ENCODE results near the gene ADCYAP1.
"Not testable (repeated sequence)": the region's sequence is repeated elsewhere in the genome, so short reads cannot be mapped to it uniquely, and the experiment has no call there.

The ADCYAP1 gene

DNA sequence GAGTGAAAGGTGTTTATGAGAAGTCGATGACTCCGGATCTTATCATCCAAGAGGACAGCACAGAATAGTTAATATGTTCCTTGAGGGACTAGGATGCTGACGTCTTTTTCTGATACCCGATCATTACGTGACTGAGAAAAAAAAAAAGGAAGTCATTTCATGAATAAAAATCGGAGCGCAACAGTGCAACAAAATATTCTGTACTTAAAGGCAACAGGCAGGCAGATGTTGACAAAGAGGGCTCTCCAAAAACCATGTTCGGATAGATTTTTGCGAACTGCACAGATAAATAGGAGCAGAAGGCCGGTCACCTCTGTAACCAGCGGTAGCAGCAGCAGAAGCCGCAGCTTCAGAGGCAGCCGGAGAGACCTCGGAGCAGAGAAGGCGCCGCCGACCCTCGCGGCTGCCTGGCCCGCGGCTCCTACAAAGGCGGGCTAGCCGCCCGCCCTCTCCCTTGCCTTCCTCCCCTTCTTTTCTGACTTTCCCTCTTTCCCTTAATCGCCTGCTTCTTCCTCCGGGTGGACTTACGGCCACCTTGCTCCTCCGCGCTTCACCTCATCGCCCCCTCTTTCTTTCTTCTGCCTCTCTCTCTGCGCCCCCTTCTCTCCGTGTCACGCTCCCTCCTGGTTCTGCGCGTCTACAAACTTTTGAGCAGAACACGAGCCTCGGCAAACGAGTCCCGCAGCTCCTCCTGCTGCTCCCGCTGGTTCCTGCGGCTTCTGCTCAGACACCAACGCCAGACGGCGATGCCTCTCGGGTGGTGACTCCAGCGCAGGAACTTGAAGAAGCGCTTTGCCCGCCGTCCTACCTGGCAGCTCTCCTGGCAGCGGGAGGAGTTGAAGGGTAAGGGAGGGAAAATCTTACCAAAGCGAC, at the start of gene ADCYAP1:
ADCYAP1 (plus strand) TSS at position 654 of the 873 bp plus-strand sequence. CDS start 516 bp downstream, outside the sequence.
- H3K27me3 ChIP-seq (ENCODE audit: low read depth, low read length), result peaks cover 53% of the 10 kb centered on the region
- peaks cover 0 to 50% of the 10 kb centered on the region in 2 donors for H3K4me1 ChIP-seq (ENCODE audit: control insufficient read depth in 1 of 2, insufficient read depth in 2 of 2, low read length in 2 of 2)

DNA sequence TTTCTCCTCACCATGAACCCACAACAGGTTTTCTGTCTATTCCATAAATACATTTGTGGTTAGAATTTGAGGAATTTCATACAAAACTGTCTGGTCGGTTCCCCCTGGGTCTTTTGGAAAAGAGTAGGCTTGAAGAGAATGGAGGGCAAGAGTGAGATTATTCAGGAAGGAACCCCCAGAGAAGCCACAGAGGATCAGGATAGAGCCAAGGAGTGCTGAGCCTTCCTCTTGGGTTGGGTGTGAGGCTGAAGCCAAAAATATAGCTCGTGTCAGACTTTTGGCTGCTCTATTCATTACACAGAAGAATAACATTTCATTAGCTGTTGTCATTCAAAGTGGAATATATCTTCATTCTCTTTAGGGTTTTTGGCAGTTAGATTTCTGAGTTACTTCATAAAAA, 46.7 kb upstream of the ADCYAP1 start:
- H3K36me3 ChIP-seq (ENCODE audit: control insufficient read depth in 1 of 2, insufficient read depth in 2 of 2, low read length in 2 of 2), result no peaks in the 10 kb centered on the region
- H3K9me3 ChIP-seq (ENCODE audit: control insufficient read depth in 1 of 2, low read length in 2 of 2), result no peaks in the 10 kb centered on the region
- H3K4me3 ChIP-seq (ENCODE audit: low read depth in 1 of 2, low read length in 2 of 2), result no peak overlapping the region
- no peak overlapping the region for H3K27ac ChIP-seq (ENCODE audit: low read length)
- H3K27me3 ChIP-seq (ENCODE audit: low read depth, low read length), result no peaks in the 10 kb centered on the region
- H3K4me1 ChIP-seq (ENCODE audit: control insufficient read depth in 1 of 2, insufficient read depth in 2 of 2, low read length in 2 of 2), result no peaks in the 10 kb centered on the region

More for the DNA sequence above, at the start of gene ADCYAP1:
- Histone ChIP-seq H3K36me3 (ENCODE audit: control insufficient read depth in 1 of 2, insufficient read depth in 2 of 2, low read length in 2 of 2) (no peaks in the 10 kb centered on the region), H3K9me3 (ENCODE audit: control insufficient read depth in 1 of 2, low read length in 2 of 2) (no peaks in the 10 kb centered on the region), H3K4me3 (ENCODE audit: low read depth in 1 of 2, low read length in 2 of 2) (no peak within 1 kb of the TSS), H3K27ac (ENCODE audit: low read length) (no peak within 1 kb of the TSS)

GRCh38 chr18:864872-865273, 39.8 kb upstream of the ADCYAP1 start:
- Histone ChIP-seq H3K4me3 (ENCODE audit: low read depth in 1 of 2, low read length in 2 of 2) (no peak overlapping the region), H3K27me3 (ENCODE audit: low read depth, low read length) (no peaks in the 10 kb centered on the region)

DNA sequence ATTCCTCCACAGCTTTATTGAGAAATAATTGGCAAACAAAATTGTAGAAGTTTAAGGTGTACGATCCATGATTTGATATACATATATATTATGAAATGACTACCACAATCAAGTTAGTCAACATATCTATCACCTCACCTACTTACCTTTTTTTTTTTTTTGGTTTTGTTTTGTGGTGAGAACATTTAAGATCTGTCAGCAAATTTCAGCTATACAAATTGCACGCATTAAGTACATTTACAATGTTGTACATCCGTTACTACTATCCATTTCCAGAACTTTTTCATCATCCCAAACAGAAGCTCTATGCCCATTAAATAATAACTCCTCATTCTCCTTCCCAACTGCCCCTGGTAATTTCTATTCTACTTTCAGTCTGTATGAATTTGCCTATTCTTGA, 37.4 kb upstream of the ADCYAP1 start:
- no peaks in the 10 kb centered on the region for H3K36me3 ChIP-seq (ENCODE audit: control insufficient read depth in 1 of 2, insufficient read depth in 2 of 2, low read length in 2 of 2)
- no peaks in the 10 kb centered on the region for H3K9me3 ChIP-seq (ENCODE audit: control insufficient read depth in 1 of 2, low read length in 2 of 2)
- no peaks in the 10 kb centered on the region for H3K27me3 ChIP-seq (ENCODE audit: low read depth, low read length)
- no peak overlapping the region for H3K4me3 ChIP-seq (ENCODE audit: low read depth in 1 of 2, low read length in 2 of 2)
- no peak overlapping the region for H3K27ac ChIP-seq (ENCODE audit: low read length)
- H3K4me1 ChIP-seq (ENCODE audit: control insufficient read depth in 1 of 2, insufficient read depth in 2 of 2, low read length in 2 of 2), result no peaks in the 10 kb centered on the region

More at GRCh38 chr18:864872-865273, 39.8 kb upstream of the ADCYAP1 start:
- Histone ChIP-seq H3K27ac (ENCODE audit: low read length) (no peak overlapping the region), H3K4me1 (ENCODE audit: control insufficient read depth in 1 of 2, insufficient read depth in 2 of 2, low read length in 2 of 2) (no peaks in the 10 kb centered on the region), H3K9me3 (ENCODE audit: control insufficient read depth in 1 of 2, low read length in 2 of 2) (no peaks in the 10 kb centered on the region), H3K36me3 (ENCODE audit: control insufficient read depth in 1 of 2, insufficient read depth in 2 of 2, low read length in 2 of 2) (no peaks in the 10 kb centered on the region)

DNA sequence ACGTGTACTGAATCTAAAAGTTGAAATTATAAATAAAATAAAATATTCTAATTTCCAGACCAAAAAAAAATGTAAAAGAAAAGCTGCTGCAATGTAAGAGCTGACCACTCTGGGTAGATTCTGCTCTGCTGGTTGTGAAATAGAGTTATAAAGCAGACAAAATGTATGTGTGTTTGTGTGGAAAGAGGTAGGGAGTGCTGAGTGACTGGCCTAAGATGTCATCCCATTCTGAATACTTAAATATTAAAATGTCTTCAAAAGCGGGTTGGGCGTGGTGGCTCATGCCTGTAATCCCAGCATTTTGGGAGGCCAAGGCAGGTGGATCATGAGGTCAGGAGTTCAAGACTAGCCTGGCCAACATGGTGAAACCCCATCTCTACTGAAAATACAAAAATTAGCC, 31.2 kb upstream of the ADCYAP1 start:
- H3K27me3 ChIP-seq (ENCODE audit: low read depth, low read length); H3K36me3 ChIP-seq (ENCODE audit: control insufficient read depth in 1 of 2, insufficient read depth in 2 of 2, low read length in 2 of 2); H3K9me3 ChIP-seq (ENCODE audit: control insufficient read depth in 1 of 2, low read length in 2 of 2); H3K4me1 ChIP-seq (ENCODE audit: control insufficient read depth in 1 of 2, insufficient read depth in 2 of 2, low read length in 2 of 2); H3K27ac ChIP-seq (ENCODE audit: low read length); H3K4me3 ChIP-seq (ENCODE audit: low read depth in 1 of 2, low read length in 2 of 2): not testable (repeated sequence)

DNA sequence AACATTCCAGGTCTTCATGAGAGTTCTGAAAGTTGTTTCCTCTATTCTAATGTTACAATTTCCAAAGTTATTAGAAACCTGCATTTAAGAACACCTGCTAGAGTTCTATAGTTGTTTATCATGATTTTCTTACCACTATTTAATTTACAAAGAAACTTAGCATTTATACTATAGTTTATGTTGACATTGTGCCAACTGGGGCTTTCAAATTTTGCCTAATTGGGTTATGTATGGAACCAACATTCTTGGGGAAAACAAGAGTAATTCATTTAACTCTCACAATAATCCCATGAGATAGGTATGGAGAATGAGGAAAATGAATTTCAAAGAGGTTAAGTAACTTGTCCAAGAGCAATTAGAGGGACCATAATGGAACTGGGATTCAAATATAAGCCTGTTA, 28.8 kb upstream of the ADCYAP1 start:
- Histone ChIP-seq H3K27me3 (ENCODE audit: low read depth, low read length) (no peaks in the 10 kb centered on the region), H3K9me3 (ENCODE audit: control insufficient read depth in 1 of 2, low read length in 2 of 2) (no peaks in the 10 kb centered on the region), H3K4me3 (ENCODE audit: low read depth in 1 of 2, low read length in 2 of 2) (no peak overlapping the region), H3K27ac (ENCODE audit: low read length) (no peak overlapping the region), H3K36me3 (ENCODE audit: control insufficient read depth in 1 of 2, insufficient read depth in 2 of 2, low read length in 2 of 2) (no peaks in the 10 kb centered on the region), H3K4me1 (ENCODE audit: control insufficient read depth in 1 of 2, insufficient read depth in 2 of 2, low read length in 2 of 2) (no peaks in the 10 kb centered on the region)

DNA sequence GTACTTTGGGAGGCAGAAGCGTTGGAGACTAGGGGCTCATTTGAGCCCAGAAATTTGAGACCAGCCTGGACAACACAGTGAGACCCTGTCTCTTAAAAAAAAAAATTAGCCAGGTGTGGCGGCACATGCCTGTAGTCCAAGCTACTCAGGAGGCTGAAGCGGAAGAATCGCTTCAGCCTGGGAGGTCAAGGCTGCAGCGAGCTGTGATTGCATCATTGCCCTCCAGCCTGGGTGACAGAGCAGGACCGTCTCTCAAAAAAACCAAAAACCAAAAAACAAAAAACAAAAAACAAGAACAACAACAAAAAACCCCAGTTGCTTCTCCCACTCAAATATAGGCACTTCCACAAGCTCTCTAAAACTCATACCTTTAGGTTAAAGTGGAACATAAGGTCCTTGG, 27.4 kb upstream of the ADCYAP1 start:
- Histone ChIP-seq H3K4me1 (ENCODE audit: control insufficient read depth in 1 of 2, insufficient read depth in 2 of 2, low read length in 2 of 2) (no peaks in the 10 kb centered on the region), H3K9me3 (ENCODE audit: control insufficient read depth in 1 of 2, low read length in 2 of 2) (no peaks in the 10 kb centered on the region), H3K27ac (ENCODE audit: low read length) (no peak overlapping the region), H3K4me3 (ENCODE audit: low read depth in 1 of 2, low read length in 2 of 2) (no peak overlapping the region), H3K27me3 (ENCODE audit: low read depth, low read length) (no peaks in the 10 kb centered on the region), H3K36me3 (ENCODE audit: control insufficient read depth in 1 of 2, insufficient read depth in 2 of 2, low read length in 2 of 2) (no peaks in the 10 kb centered on the region)

DNA sequence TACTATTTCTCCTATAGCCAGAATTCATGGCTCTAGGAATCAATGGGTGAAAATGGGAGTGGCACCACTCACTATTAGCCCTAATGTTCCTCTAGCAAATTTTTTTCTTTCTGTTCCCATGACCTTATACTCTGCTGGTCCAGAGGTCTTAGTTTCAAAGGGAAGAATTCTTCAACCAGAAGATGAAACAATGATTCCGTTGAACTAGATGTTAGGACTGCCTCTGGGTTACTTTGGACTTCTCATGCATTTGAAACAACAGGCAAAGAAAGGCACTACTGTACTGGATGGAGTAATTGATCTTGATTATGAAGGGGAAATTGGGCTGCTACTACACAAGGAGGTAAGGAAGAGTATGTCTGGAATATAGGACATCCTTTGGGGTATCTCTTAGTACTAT, 18.6 kb upstream of the ADCYAP1 start:
- Histone ChIP-seq H3K36me3 (ENCODE audit: control insufficient read depth in 1 of 2, insufficient read depth in 2 of 2, low read length in 2 of 2) (no peaks in the 10 kb centered on the region), H3K27me3 (ENCODE audit: low read depth, low read length) (no peaks in the 10 kb centered on the region), H3K4me3 (ENCODE audit: low read depth in 1 of 2, low read length in 2 of 2) (no peak overlapping the region), H3K9me3 (ENCODE audit: control insufficient read depth in 1 of 2, low read length in 2 of 2) (no peaks in the 10 kb centered on the region), H3K27ac (ENCODE audit: low read length) (no peak overlapping the region), H3K4me1 (ENCODE audit: control insufficient read depth in 1 of 2, insufficient read depth in 2 of 2, low read length in 2 of 2) (no peaks in the 10 kb centered on the region)

DNA sequence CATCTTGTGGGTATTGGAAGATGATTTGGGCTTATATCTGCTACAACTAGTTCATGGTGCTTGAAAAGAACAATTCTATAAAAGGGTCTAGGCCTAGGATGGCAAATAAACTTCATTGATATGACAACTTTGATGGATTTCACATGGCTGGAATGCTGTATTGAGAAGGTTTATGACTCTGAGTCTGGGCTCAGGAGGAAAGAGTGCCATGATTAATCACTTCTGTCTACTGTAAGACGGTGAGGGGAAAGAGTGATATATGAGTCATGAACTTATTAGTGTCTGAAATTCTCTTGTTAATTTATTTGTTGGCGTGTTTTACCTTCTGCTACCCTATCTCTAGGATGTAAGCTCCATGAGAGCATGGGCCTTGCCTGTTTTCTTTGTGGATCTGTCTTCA, 17.0 kb upstream of the ADCYAP1 start:
- no peaks in the 10 kb centered on the region for H3K27me3 ChIP-seq (ENCODE audit: low read depth, low read length)
- H3K36me3 ChIP-seq (ENCODE audit: control insufficient read depth in 1 of 2, insufficient read depth in 2 of 2, low read length in 2 of 2), result no peaks in the 10 kb centered on the region
- H3K9me3 ChIP-seq (ENCODE audit: control insufficient read depth in 1 of 2, low read length in 2 of 2), result no peaks in the 10 kb centered on the region
- H3K4me1 ChIP-seq (ENCODE audit: control insufficient read depth in 1 of 2, insufficient read depth in 2 of 2, low read length in 2 of 2), result no peaks in the 10 kb centered on the region
- H3K27ac ChIP-seq (ENCODE audit: low read length), result no peak overlapping the region
- H3K4me3 ChIP-seq (ENCODE audit: low read depth in 1 of 2, low read length in 2 of 2), result no peak overlapping the region

GRCh38 chr18:892316-892715, 12.4 kb upstream of the ADCYAP1 start:
- H3K9me3 ChIP-seq (ENCODE audit: control insufficient read depth in 1 of 2, low read length in 2 of 2), result no peaks in the 10 kb centered on the region
- no peak overlapping the region for H3K4me3 ChIP-seq (ENCODE audit: low read depth in 1 of 2, low read length in 2 of 2)
- H3K27me3 ChIP-seq (ENCODE audit: low read depth, low read length), result no peaks in the 10 kb centered on the region

GRCh38 chr18:896315-896714, 8.4 kb upstream of the ADCYAP1 start:
- no peaks in the 10 kb centered on the region for H3K4me1 ChIP-seq (ENCODE audit: control insufficient read depth in 1 of 2, insufficient read depth in 2 of 2, low read length in 2 of 2)
- H3K27me3 ChIP-seq (ENCODE audit: low read depth, low read length), result no peaks in the 10 kb centered on the region
- H3K4me3 ChIP-seq (ENCODE audit: low read depth in 1 of 2, low read length in 2 of 2), result no peak overlapping the region
- H3K36me3 ChIP-seq (ENCODE audit: control insufficient read depth in 1 of 2, insufficient read depth in 2 of 2, low read length in 2 of 2), result no peaks in the 10 kb centered on the region
- H3K9me3 ChIP-seq (ENCODE audit: control insufficient read depth in 1 of 2, low read length in 2 of 2), result no peaks in the 10 kb centered on the region
- no peak overlapping the region for H3K27ac ChIP-seq (ENCODE audit: low read length)

More at GRCh38 chr18:892316-892715, 12.4 kb upstream of the ADCYAP1 start:
- H3K36me3 ChIP-seq (ENCODE audit: control insufficient read depth in 1 of 2, insufficient read depth in 2 of 2, low read length in 2 of 2), result no peaks in the 10 kb centered on the region
- no peaks in the 10 kb centered on the region for H3K4me1 ChIP-seq (ENCODE audit: control insufficient read depth in 1 of 2, insufficient read depth in 2 of 2, low read length in 2 of 2)
- H3K27ac ChIP-seq (ENCODE audit: low read length), result no peak overlapping the region

GRCh38 chr18:901761-902160, 2.9 kb upstream of the ADCYAP1 start:
- Histone ChIP-seq H3K36me3 (ENCODE audit: control insufficient read depth in 1 of 2, insufficient read depth in 2 of 2, low read length in 2 of 2) (no peaks in the 10 kb centered on the region), H3K4me3 (ENCODE audit: low read depth in 1 of 2, low read length in 2 of 2) (no peak overlapping the region), H3K27ac (ENCODE audit: low read length) (no peak overlapping the region), H3K4me1 (ENCODE audit: control insufficient read depth in 1 of 2, insufficient read depth in 2 of 2, low read length in 2 of 2) (peaks cover 0 to 26% of the 10 kb centered on the region in 2 donors), H3K9me3 (ENCODE audit: control insufficient read depth in 1 of 2, low read length in 2 of 2) (no peaks in the 10 kb centered on the region), H3K27me3 (ENCODE audit: low read depth, low read length) (peaks cover 31% of the 10 kb centered on the region)

Data from muscle layer of duodenum (tissue), 2 donors.